Stomach (tissue), 19 donors: Measurements from ENCODE around the gene POLR2M. TPM values are rescaled to one million over a fixed set of nuclear protein-coding genes. Genes with fewer than 3 reads are reported as not detected.

Source experiments
- DNase-seq, 2 donors: peaks; one replicate each; pipeline versions ENCODE4 v3.0.0 to v3.0.0-alpha.2; 2013 to 2019
- H3K27ac ChIP-seq, 5 donors: fragments of 200-600 bp in 4 of 5; sonication (generic) in 4 of 5; one replicate each; pipeline ENCODE4 v1.5.1; 2013 to 2019; ENCODE audit warnings: mild to moderate bottlenecking in 1 of 5, moderate library complexity in 1 of 5
- H3K27me3 ChIP-seq, 3 donors: fragments of 200-600 bp; sonication (generic); one replicate each; pipeline ENCODE4 v1.5.1; 2017 to 2019; ENCODE audit warnings: mixed run types in 1 of 3
- H3K36me3 ChIP-seq, 4 donors: fragments of 200-600 bp; sonication (generic); 1 replicate in 3 of 4; 2 replicates in 1 of 4; pipeline ENCODE4 v1.5.1; 2016 to 2019
- H3K4me1 ChIP-seq, 4 donors: fragments of 200-600 bp; sonication (generic); one replicate each; pipeline ENCODE4 v1.5.1; 2016 to 2019
- H3K4me3 ChIP-seq, 4 donors: fragments of 200-600 bp; sonication (generic) in 3 of 4; one replicate each; pipeline ENCODE4 v1.5.1; 2016 to 2019; ENCODE audit warnings: mild to moderate bottlenecking in 1 of 4
- H3K9me3 ChIP-seq, 4 donors: fragments of 200-600 bp; sonication (generic); one replicate each; pipeline ENCODE4 v1.5.1; 2016 to 2019
- EP300 ChIP-seq: sonication (generic); formaldehyde crosslinking; IDR thresholded peaks from one replicate; pipeline ENCODE4 v1.6.1; 2017; ENCODE audit warnings: antibody characterized with exemption
- POLR2A ChIP-seq, 4 donors: fragments of 450-650 bp; IDR thresholded peaks; one replicate each; pipeline ENCODE4 v1.6.1; 2016; ENCODE audit warnings: antibody characterized with exemption in 4 of 4, control low read depth in 2 of 4, mild to moderate bottlenecking in 1 of 4, moderate library complexity in 1 of 4
- POLR2AphosphoS5 ChIP-seq, 3 donors: sonication (generic); formaldehyde crosslinking; IDR thresholded peaks; one replicate each; pipeline ENCODE4 v1.6.1; 2016; ENCODE audit warnings: antibody characterized with exemption in 3 of 3
- WGBS, 5 donors: extraction: QIAGEN DNeasy Blood & Tissue Kit in 3 of 5; methylation state at CpG; one replicate each; pipeline versions ENCODE4 v1.1.5 to v1.1.7; 2013 to 2018; 5-methylcytosine and 5-hydroxymethylcytosine counted together
- intact Hi-C: fragments of 100-400 bp; cut with DNase I; formaldehyde crosslinking; loops from one replicate; pipeline ENCODE4 v1.15.1; 2023; ENCODE audit warnings: low total_unique reads
- long read RNA-seq, 10 donors: transcript quantifications; one replicate each; lab custom pipeline, GENCODE V29; 2026
- polyA plus RNA-seq, 3 donors: library from polyadenylated mRNA; stranded (reverse); fragments of 200-250 nt; gene quantifications; one replicate each; pipeline ENCODE4 v1.2.3, GENCODE V29; 2013
- total RNA-seq, 5 donors: library from RNA; depleted of rRNA; stranded (reverse); fragments of >200 nt; gene quantifications; one replicate each; pipeline versions ENCODE4 v1.1.0 to v1.2.3, GENCODE V29; 2014 to 2016
- TF ChIP-seq, protein P1 (sequence below), 7 experiments: fragments of 450-650 bp in 4 of 7; fragments of 200-600 bp in 3 of 7; sonication (generic) in 3 of 7; IDR thresholded peaks; one replicate each; pipeline ENCODE4 v1.5.1; 2016 to 2019; ENCODE audit warnings: antibody characterized with exemption in 7 of 7, control low read depth in 2 of 7, mild to moderate bottlenecking in 1 of 7
- donor health status: healthy with polysubstance abuse.
- donor health status: Bipolar disorder and iron deficiency.
- donor health status: healthy.

POLR2M gene
- 1,000 to 10,000 TPM in 1 of 5 donors, 100 to 1,000 TPM in 3, 10 to 100 TPM in 1; 54.0 to 1,088 (median 385) TPM for total RNA-seq
- 100 to 1,000 TPM in 1 of 3 donors, 10 to 100 TPM in 2; 41.6 to 139 (median 56.4) TPM for polyA plus RNA-seq
- long read RNA-seq, donor 1, full-length matches to known transcripts = 12 of 27 reads
- long read RNA-seq, donor 1, partial matches to known transcripts = 15 of 27 reads
- long read RNA-seq, donor 1, other reads (novel, unspliced or antisense) = 0 of 27 reads
- long read RNA-seq, donor 2, full-length matches to known transcripts = 10 of 10 reads
- long read RNA-seq, donor 2, partial matches to known transcripts = 0 of 10 reads
- long read RNA-seq, donor 2, other reads (novel, unspliced or antisense) = 0 of 10 reads
- long read RNA-seq, donor 3, full-length matches to known transcripts = 3 of 3 reads
- long read RNA-seq, donor 3, partial matches to known transcripts = 0 of 3 reads
- long read RNA-seq, donor 3, other reads (novel, unspliced or antisense) = 0 of 3 reads
- long read RNA-seq, donor 4 = 0 reads
- long read RNA-seq, donor 5, full-length matches to known transcripts = 17 of 17 reads
- long read RNA-seq, donor 5, partial matches to known transcripts = 0 of 17 reads
- long read RNA-seq, donor 5, other reads (novel, unspliced or antisense) = 0 of 17 reads
- long read RNA-seq, donor 6, full-length matches to known transcripts = 22 of 77 reads
- long read RNA-seq, donor 6, partial matches to known transcripts = 55 of 77 reads
- long read RNA-seq, donor 6, other reads (novel, unspliced or antisense) = 0 of 77 reads
- long read RNA-seq, donor 7, full-length matches to known transcripts = 25 of 36 reads
- long read RNA-seq, donor 7, partial matches to known transcripts = 11 of 36 reads
- long read RNA-seq, donor 7, other reads (novel, unspliced or antisense) = 0 of 36 reads
- long read RNA-seq, donor 8, full-length matches to known transcripts = 6 of 6 reads
- long read RNA-seq, donor 8, partial matches to known transcripts = 0 of 6 reads
- long read RNA-seq, donor 8, other reads (novel, unspliced or antisense) = 0 of 6 reads
- long read RNA-seq, donor 9, full-length matches to known transcripts = 16 of 16 reads
- long read RNA-seq, donor 9, partial matches to known transcripts = 0 of 16 reads
- long read RNA-seq, donor 9, other reads (novel, unspliced or antisense) = 0 of 16 reads
- long read RNA-seq, donor 10, full-length matches to known transcripts = 3 of 10 reads
- long read RNA-seq, donor 10, partial matches to known transcripts = 7 of 10 reads
- long read RNA-seq, donor 10, other reads (novel, unspliced or antisense) = 0 of 10 reads

DNA sequence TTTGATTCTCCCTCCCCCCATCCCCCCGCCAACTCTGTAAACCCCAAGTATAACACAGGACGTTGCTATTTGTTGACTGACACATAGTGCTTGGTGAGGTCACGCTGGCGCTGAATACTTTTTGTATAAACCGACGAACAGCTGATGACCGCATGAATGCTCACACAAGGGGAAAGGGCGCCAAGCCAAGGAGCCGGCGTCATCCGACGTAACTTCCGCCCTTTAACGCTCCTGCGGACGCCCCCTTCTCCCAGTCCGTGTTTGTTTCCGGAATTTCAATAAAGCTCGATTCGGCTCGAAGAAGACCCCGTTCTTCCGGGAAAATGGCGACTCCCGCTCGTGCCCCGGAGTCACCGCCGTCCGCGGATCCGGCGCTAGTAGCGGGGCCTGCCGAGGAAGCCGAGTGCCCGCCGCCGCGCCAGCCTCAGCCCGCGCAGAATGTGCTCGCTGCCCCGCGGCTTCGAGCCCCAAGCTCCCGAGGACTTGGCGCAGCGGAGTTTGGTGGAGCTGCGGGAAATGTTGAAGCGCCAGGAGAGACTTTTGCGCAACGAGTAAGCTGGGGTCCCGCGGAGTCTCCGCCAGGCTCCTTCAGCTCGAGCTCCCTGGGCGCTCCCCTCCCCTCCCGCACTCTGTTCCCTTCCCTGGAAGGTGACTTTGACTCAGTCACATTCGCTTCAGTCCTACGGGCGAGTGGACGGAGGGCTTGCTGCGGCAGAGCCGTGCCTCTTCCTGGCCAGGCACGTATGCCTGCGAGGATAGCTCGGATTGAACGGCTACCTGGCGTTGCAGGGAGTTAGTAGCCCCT, at the start of gene POLR2M:
Gene POLR2M (plus strand): TSS at position 310 of the 805 bp plus-strand sequence. CDS start 129 bp downstream, at position 439.
- Histone ChIP-seq H3K4me1 (peaks cover 4 to 49% (median 33%) of the 10 kb centered on the region in 4 donors), H3K4me3 (peak within 1 kb of the TSS; percentile 81 to 96 (median 87)), H3K27ac (peak within 1 kb of the TSS; percentile 91 to 97 (median 94)), H3K27me3 (no peaks in the 10 kb centered on the region), H3K36me3 (peaks cover 4 to 29% (median 27%) of the 10 kb centered on the region in 4 donors), H3K9me3 (no peaks in the 10 kb centered on the region)
- intact Hi-C loops = no loop called here
- TF ChIP-seq EP300 = peak; percentile 62
- TF ChIP-seq POLR2A (IDR thresholded peaks at IDR 0.05) = peak in 2 of 4 donors; percentile 22 to 35
- TF ChIP-seq, protein P1, sequence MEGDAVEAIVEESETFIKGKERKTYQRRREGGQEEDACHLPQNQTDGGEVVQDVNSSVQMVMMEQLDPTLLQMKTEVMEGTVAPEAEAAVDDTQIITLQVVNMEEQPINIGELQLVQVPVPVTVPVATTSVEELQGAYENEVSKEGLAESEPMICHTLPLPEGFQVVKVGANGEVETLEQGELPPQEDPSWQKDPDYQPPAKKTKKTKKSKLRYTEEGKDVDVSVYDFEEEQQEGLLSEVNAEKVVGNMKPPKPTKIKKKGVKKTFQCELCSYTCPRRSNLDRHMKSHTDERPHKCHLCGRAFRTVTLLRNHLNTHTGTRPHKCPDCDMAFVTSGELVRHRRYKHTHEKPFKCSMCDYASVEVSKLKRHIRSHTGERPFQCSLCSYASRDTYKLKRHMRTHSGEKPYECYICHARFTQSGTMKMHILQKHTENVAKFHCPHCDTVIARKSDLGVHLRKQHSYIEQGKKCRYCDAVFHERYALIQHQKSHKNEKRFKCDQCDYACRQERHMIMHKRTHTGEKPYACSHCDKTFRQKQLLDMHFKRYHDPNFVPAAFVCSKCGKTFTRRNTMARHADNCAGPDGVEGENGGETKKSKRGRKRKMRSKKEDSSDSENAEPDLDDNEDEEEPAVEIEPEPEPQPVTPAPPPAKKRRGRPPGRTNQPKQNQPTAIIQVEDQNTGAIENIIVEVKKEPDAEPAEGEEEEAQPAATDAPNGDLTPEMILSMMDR (IDR thresholded peaks at IDR 0.05) = no peak
- peak; percentile 79 to 96 (median 95) for TF ChIP-seq POLR2AphosphoS5 (IDR thresholded peaks at IDR 0.05)
- DNase-seq = peak; percentile 97 to 99
- 0 to 4% (median 2%) methylated on average over 18 to 70 of the region's 70 CpGs for WGBS, 5 donors

GRCh38 chr15:57657619-57658018, 48.9 kb upstream of the POLR2M start:
- Histone ChIP-seq H3K4me3 (no peak overlapping the region), H3K9me3 (no peaks in the 10 kb centered on the region), H3K27ac (no peak overlapping the region), H3K27me3 (no peaks in the 10 kb centered on the region), H3K36me3 (no peaks in the 10 kb centered on the region), H3K4me1 (peaks cover 1 to 21% (median 11%) of the 10 kb centered on the region in 4 donors)
- intact Hi-C loops = loop anchor here (10.0 kb wide), 1 partner anchor 207 kb away; no protein-coding TSS in a partner anchor
- WGBS, 5 donors = 81 to 91% (median 86%) methylated on average over 1 of the region's 1 CpG
- DNase-seq = no peak
- TF ChIP-seq POLR2A (IDR thresholded peaks at IDR 0.05) (no peak), EP300 (no peak), POLR2AphosphoS5 (IDR thresholded peaks at IDR 0.05) (no peak)
- TF ChIP-seq, protein P1 (IDR thresholded peaks at IDR 0.05) = no peak

GRCh38 chr15:57662091-57662744, 44.3 kb upstream of the POLR2M start:
- Histone ChIP-seq H3K27ac (peak overlapping the region; percentile 41 to 66 (median 50)), H3K36me3 (no peaks in the 10 kb centered on the region), H3K4me3 (no peak overlapping the region), H3K27me3 (no peaks in the 10 kb centered on the region), H3K9me3 (no peaks in the 10 kb centered on the region), H3K4me1 (peaks cover 10 to 35% (median 18%) of the 10 kb centered on the region in 4 donors)
- WGBS, 5 donors = 32 to 54% (median 40%) methylated on average over 3 of the region's 3 CpGs
- DNase-seq = peak; percentile 61 to 76
- intact Hi-C loops = no loop called here
- TF ChIP-seq EP300 (no peak), POLR2A (IDR thresholded peaks at IDR 0.05) (no peak), POLR2AphosphoS5 (IDR thresholded peaks at IDR 0.05) (peak in 2 of 3 donors; percentile 68 to 80)
- TF ChIP-seq, protein P1 (IDR thresholded peaks at IDR 0.05) = no peak
